Spleen (tissue), 11 donors: Measurements from ENCODE around the gene TK1. TPM values are rescaled to one million over a fixed set of nuclear protein-coding genes. Genes with fewer than 3 reads are reported as not detected.

ENCODE experiments used
- DNase-seq: peaks from one replicate; pipeline ENCODE4 v3.0.0-alpha.2; 2020
- H3K27ac ChIP-seq, 8 donors: fragments of 200-600 bp; sonication (generic) in 7 of 8; 1 replicate in 4 of 8; 2 replicates in 4 of 8; pipeline versions ENCODE4 v1.5.0 to v1.8.0; 2016 to 2021; ENCODE audit warnings: inconsistent platforms in 4 of 8, mild to moderate bottlenecking in 4 of 8, moderate library complexity in 1 of 8
- H3K27me3 ChIP-seq, 7 donors: fragments of 200-600 bp; sonication (generic) in 6 of 7; replicated peaks in 1 of 7; 1 replicate in 4 of 7; 2 replicates in 3 of 7; pipeline versions ENCODE4 v1.5.0 to v1.8.0; 2016 to 2021; ENCODE audit warnings: inconsistent platforms in 3 of 7, mild to moderate bottlenecking in 1 of 7
- H3K36me3 ChIP-seq, 6 donors: fragments of 200-600 bp; sonication (generic) in 5 of 6; 1 replicate in 4 of 6; 2 replicates in 2 of 6; pipeline versions ENCODE4 v1.5.0 to v1.8.0; 2016 to 2021; ENCODE audit warnings: inconsistent platforms in 2 of 6
- H3K4me1 ChIP-seq, 6 donors: fragments of 200-600 bp; sonication (generic) in 5 of 6; 1 replicate in 3 of 6; 2 replicates in 3 of 6; pipeline versions ENCODE4 v1.5.0 to v1.8.0; 2016 to 2021; ENCODE audit warnings: inconsistent platforms in 3 of 6
- H3K4me3 ChIP-seq, 8 donors: fragments of 200-600 bp; sonication (generic) in 7 of 8; 1 replicate in 4 of 8; 2 replicates in 4 of 8; pipeline versions ENCODE4 v1.5.0 to v1.8.0; 2016 to 2021; ENCODE audit warnings: inconsistent platforms in 4 of 8, mild to moderate bottlenecking in 4 of 8, moderate library complexity in 2 of 8
- H3K9me3 ChIP-seq, 8 donors: fragments of 200-600 bp; sonication (generic) in 7 of 8; 1 replicate in 4 of 8; 2 replicates in 4 of 8; pipeline versions ENCODE4 v1.5.0 to v1.8.0; 2016 to 2021; ENCODE audit warnings: inconsistent platforms in 4 of 8
- CTCF ChIP-seq, 11 experiments: fragments of 200-600 bp in 7 of 11; fragments of 450-650 bp in 4 of 11; sonication (generic) in 4 of 11; IDR thresholded peaks in 8 of 11; conservative IDR thresholded peaks in 3 of 11; 1 replicate in 7 of 11; 2 replicates in 4 of 11; pipeline versions ENCODE4 v1.4.0 to v1.8.0; 2016 to 2021; ENCODE audit warnings: antibody characterized with exemption in 11 of 11, inconsistent platforms in 4 of 11, mild to moderate bottlenecking in 1 of 11
- POLR2A ChIP-seq, 3 donors: fragments of 450-650 bp; IDR thresholded peaks; one replicate each; pipeline ENCODE4 v1.5.1; 2017; ENCODE audit warnings: antibody characterized with exemption in 3 of 3, mild to moderate bottlenecking in 1 of 3
- POLR2AphosphoS5 ChIP-seq, 3 donors: sonication (generic); formaldehyde crosslinking; IDR thresholded peaks; one replicate each; pipeline ENCODE4 v1.5.1; 2017; ENCODE audit warnings: antibody characterized with exemption in 3 of 3
- WGBS, 5 donors: extraction: QIAGEN DNeasy Blood & Tissue Kit in 3 of 5; methylation state at CpG; one replicate each; pipeline versions ENCODE4 v1.1.5 to v1.1.7; 2013 to 2018; 5-methylcytosine and 5-hydroxymethylcytosine counted together
- intact Hi-C: fragments of 100-400 bp; cut with DNase I; formaldehyde crosslinking; loops from one replicate; pipeline ENCODE4 v1.15.0; 2023; ENCODE audit warnings: low total_unique reads
- polyA plus RNA-seq, 3 donors: library from polyadenylated mRNA; stranded (reverse); fragments of 200-250 nt; gene quantifications; one replicate each; pipeline ENCODE4 v1.2.1, GENCODE V29; 2013
- total RNA-seq, 7 donors: library from RNA; depleted of rRNA in 3 of 7; stranded (reverse); fragments of >200 nt in 3 of 7; fragmentation: NEBNext Ultra II Directional in 4 of 7; extraction: Animal tissue kit (Norgen Biotek cat#: 25700) in 4 of 7; gene quantifications; one replicate each; pipeline versions ENCODE4 v1.1.0 to v1.2.1, GENCODE V29; 2016 to 2021
- donor health status: healthy with polysubstance abuse.
- donor health status: DM: no; HTN: no; CAD: no; lungs with moderate emphysema.
- donor health status: DM: no; HTN: no; CAD: no.
- donor health status: Bipolar disorder and iron deficiency.
- donor health status: healthy.
- donor health status: DM: no; HTN: no; CAD: no.
- donor health status: DM: yes; HTN: yes; CAD: no.

TK1 gene
- total and polyA plus RNA-seq, 10 donors: 3.7 to 20.4 (median 10.7) TPM

GRCh38 chr17:78132767-78133178, 54.1 kb downstream of the TK1 start:
- intact Hi-C loops: no loop called here

GRCh38 chr17:78132084-78132676, 54.7 kb downstream of the TK1 start:
- Histone ChIP-seq H3K4me3 (peak overlapping the region; percentile 57 to 98 (median 86)), H3K4me1 (peaks cover 48 to 100% (median 88%) of the 10 kb centered on the region in 6 donors), H3K36me3 (peaks cover 2 to 47% (median 32%) of the 10 kb centered on the region in 6 donors), H3K27ac (peak overlapping the region; percentile 87 to 97 (median 94)), H3K9me3 (no peaks in the 10 kb centered on the region), H3K27me3 (no peaks in the 10 kb centered on the region)
- 7 to 16% (median 12%) methylated on average over 17 to 38 of the region's 38 CpGs for whole genome bisulfite sequencing, 5 donors
- intact Hi-C loops: no loop called here
- DNase-seq: peak; percentile 97
- TF ChIP-seq POLR2AphosphoS5 (IDR thresholded peaks at IDR 0.05) (peak; percentile 87 to 91 (median 89)), POLR2A (IDR thresholded peaks at IDR 0.05) (no peak)

More at GRCh38 chr17:78132767-78133178, 54.1 kb downstream of the TK1 start:
- TF ChIP-seq POLR2AphosphoS5 (IDR thresholded peaks at IDR 0.05): no peak
- no peak for TF ChIP-seq POLR2A (IDR thresholded peaks at IDR 0.05)
- TF ChIP-seq CTCF (IDR thresholded peaks at IDR 0.05 in 8 of 11, conservative IDR thresholded peaks at IDR 0.05 in 3 of 11): no peak
- Histone ChIP-seq H3K36me3 (peaks cover 2 to 51% (median 33%) of the 10 kb centered on the region in 6 donors), H3K4me1 (peaks cover 53 to 100% (median 90%) of the 10 kb centered on the region in 6 donors), H3K27me3 (no peaks in the 10 kb centered on the region), H3K9me3 (no peaks in the 10 kb centered on the region), H3K4me3 (peak overlapping the region; percentile 57 to 98 (median 86)), H3K27ac (peak overlapping the region; percentile 87 to 97 (median 94))
- 46 to 61% (median 47%) methylated on average over 8 to 9 of the region's 9 CpGs for WGBS, 5 donors
- peak; percentile 82 for DNase-seq

- Histone ChIP-seq H3K27ac (peak overlapping the region; percentile 87 to 97 (median 94)), H3K36me3 (peaks cover 2 to 43% (median 25%) of the 10 kb centered on the region in 6 donors), H3K4me3 (peak overlapping the region; percentile 57 to 98 (median 86)), H3K9me3 (no peaks in the 10 kb centered on the region), H3K4me1 (peaks cover 52 to 100% (median 88%) of the 10 kb centered on the region in 6 donors), H3K27me3 (no peaks in the 10 kb centered on the region)
- DNase-seq: peak; percentile 91
- TF ChIP-seq POLR2AphosphoS5 (IDR thresholded peaks at IDR 0.05) (peak in 2 of 3 donors; percentile 13 to 56), CTCF (IDR thresholded peaks at IDR 0.05 in 8 of 11, conservative IDR thresholded peaks at IDR 0.05 in 3 of 11) (no peak), POLR2A (IDR thresholded peaks at IDR 0.05) (no peak)
- intact Hi-C loops: no loop called here
- 5 to 28% (median 6%) methylated on average over 17 to 74 of the region's 74 CpGs for WGBS, 5 donors
Measured at GRCh38 chr17:78131172-78132083, 55.4 kb downstream of the TK1 start.

GRCh38 chr17:78130437-78131101, 56.3 kb downstream of the TK1 start, which contains the start of gene TMC8:
Gene TMC8 (plus strand): TSS chr17:78130771. CDS start chr17:78131589, 818 bp downstream.
- WGBS, 5 donors: 7 to 29% (median 11%) methylated on average over 8 to 10 of the region's 10 CpGs
- TF ChIP-seq POLR2A (IDR thresholded peaks at IDR 0.05): peak in 2 of 3 donors; percentile 25 to 53
- TF ChIP-seq CTCF (IDR thresholded peaks at IDR 0.05 in 8 of 11, conservative IDR thresholded peaks at IDR 0.05 in 3 of 11): peak in 1 of 11 experiments; percentile 14
- peak; percentile 86 to 97 (median 92) for TF ChIP-seq POLR2AphosphoS5 (IDR thresholded peaks at IDR 0.05)
- peak; percentile 94 for DNase-seq
- Histone ChIP-seq H3K9me3 (no peaks in the 10 kb centered on the region), H3K27me3 (no peaks in the 10 kb centered on the region), H3K4me1 (peaks cover 60 to 100% (median 91%) of the 10 kb centered on the region in 6 donors), H3K36me3 (peaks cover 2 to 43% (median 27%) of the 10 kb centered on the region in 6 donors), H3K4me3 (peak within 1 kb of the TSS; percentile 57 to 98 (median 86)), H3K27ac (peak within 1 kb of the TSS; percentile 87 to 97 (median 94))
- intact Hi-C loops: no loop called here
